Activated CD4-positive, alpha-beta T cell treated with anti-CD3 and anti-CD28 coated beads, Interleukin-2, amount 10 ng/mL, durations not matched to agents 7 days and 5 days (primary cell): ENCODE results near the gene GMNN. TPM values are rescaled to one million over a fixed set of nuclear protein-coding genes. Genes with fewer than 3 reads are reported as not detected.

Source experiments
- CTCF ChIA-PET: fragments of 350-600 bp; sonication (Branson Sonifier 250); formaldehyde crosslinking; loops from one replicate; lab custom pipeline; 2021; ENCODE audit warnings: antibody characterized with exemption; lab: Charles Lee
- POLR2A ChIA-PET: fragments of 350-600 bp; sonication (Branson Sonifier 250); formaldehyde crosslinking; loops from one replicate; lab custom pipeline; 2021; ENCODE audit warnings: antibody characterized with exemption; lab: Charles Lee
- DNase-seq: peaks from one replicate; pipeline ENCODE4 v3.0.0-alpha.2; 2020
- H3K27ac Mint-ChIP-seq: one replicate; pipeline ENCODE4 v1.8.0; 2021; ENCODE audit warnings: mild to moderate bottlenecking, moderate library complexity, mixed read lengths
- H3K27me3 Mint-ChIP-seq: one replicate; pipeline ENCODE4 v1.8.0; 2021; ENCODE audit warnings: mixed read lengths
- H3K36me3 Mint-ChIP-seq: one replicate; pipeline ENCODE4 v1.8.0; 2021; ENCODE audit warnings: low read depth, mixed read lengths
- H3K4me1 Mint-ChIP-seq: one replicate; pipeline ENCODE4 v1.8.0; 2021; ENCODE audit warnings: mixed read lengths
- H3K4me3 Mint-ChIP-seq: one replicate; pipeline ENCODE4 v1.8.0; 2021; ENCODE audit warnings: mild to moderate bottlenecking, moderate library complexity, mixed read lengths
- H3K9me3 Mint-ChIP-seq: one replicate; pipeline ENCODE4 v1.8.0; 2021; ENCODE audit warnings: mixed read lengths
- total RNA-seq, 2 experiments: library from RNA; stranded (reverse); gene quantifications; one replicate each; pipeline ENCODE4 v1.2.3, GENCODE V29; 2021

GMNN gene
- total RNA-seq, 2 experiments from 2014 or later = 63.2 to 70.3 TPM

DNA sequence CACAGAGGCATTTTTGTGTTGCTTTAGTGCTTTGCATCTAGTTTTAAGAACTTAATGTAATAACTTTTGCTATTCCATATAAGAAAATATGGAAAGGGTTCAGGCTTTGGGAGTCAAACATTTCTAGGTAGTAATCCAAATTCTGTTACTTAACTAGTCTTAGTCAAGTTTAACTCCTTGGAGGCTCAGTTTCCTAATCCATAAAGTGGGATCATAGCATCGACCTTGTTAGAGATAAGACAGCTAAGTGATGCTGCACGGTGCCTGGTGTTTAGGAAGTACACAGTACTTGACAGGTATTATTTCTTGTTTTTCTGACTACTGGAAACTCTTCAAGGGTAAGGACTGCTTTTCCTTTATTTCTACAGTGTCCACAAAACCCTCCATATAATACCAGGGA lies 48.4 kb downstream of the GMNN start:
- no peak overlapping the region for H3K4me3 Mint-ChIP-seq
- peaks cover 7% of the 10 kb centered on the region for H3K9me3 Mint-ChIP-seq
- DNase-seq = no peak
- H3K27ac Mint-ChIP-seq = no peak overlapping the region
- H3K36me3 Mint-ChIP-seq = peaks cover 76% of the 10 kb centered on the region
- H3K4me1 Mint-ChIP-seq = peaks cover 4% of the 10 kb centered on the region
- no peaks in the 10 kb centered on the region for H3K27me3 Mint-ChIP-seq
- ChIA-PET CTCF (interaction anchor here (1.2 kb wide), 1 partner anchor 300 kb away, joined by 4 read pairs; no protein-coding TSS in a partner anchor), POLR2A (no interaction called here)

DNA sequence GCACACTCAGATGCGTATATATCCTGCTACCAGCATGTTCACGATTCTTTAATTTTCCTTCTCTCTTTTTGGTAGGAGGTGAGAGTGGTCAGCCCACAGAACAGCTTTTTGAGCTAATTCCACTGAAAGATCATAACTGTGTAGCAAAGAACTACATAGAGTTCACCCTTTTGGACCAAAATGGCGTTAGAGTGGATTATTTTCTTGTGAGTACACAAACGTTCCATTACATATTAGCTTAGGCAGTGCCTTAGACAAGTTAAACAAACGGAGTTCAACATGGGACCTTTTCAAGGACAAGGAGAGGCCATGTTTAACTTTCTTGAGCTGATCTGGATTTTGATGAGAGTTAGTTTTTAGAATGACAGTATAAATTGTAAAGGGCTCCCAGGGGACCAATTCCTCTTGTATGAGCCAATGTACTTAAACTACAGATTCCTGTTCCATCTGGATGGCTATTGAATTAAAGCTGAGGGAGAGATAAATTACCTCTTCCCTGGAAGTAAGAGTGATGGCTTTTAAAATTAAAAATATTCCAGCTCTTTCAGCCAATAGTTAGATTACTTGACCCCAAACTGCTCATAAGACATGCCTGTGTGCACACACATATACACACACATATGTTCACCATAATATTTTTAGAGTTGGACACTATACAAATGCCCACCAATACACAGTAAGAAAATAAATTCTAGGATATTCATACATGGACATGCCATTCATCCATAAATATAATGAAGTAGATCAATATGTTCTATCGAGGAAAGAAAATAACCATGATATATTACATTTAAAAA lies 49.6 kb downstream of the GMNN start:
- Mint-ChIP-seq H3K4me1 (peaks cover 2% of the 10 kb centered on the region), H3K4me3 (no peak overlapping the region), H3K36me3 (peaks cover 70% of the 10 kb centered on the region), H3K9me3 (no peaks in the 10 kb centered on the region), H3K27me3 (no peaks in the 10 kb centered on the region), H3K27ac (peak overlapping the region; percentile 13)
- CTCF ChIA-PET = interaction anchor here (1.2 kb wide), 1 partner anchor 301 kb away, joined by 4 read pairs; no protein-coding TSS in a partner anchor
- POLR2A ChIA-PET = no interaction called here
- no peak for DNase-seq

DNA sequence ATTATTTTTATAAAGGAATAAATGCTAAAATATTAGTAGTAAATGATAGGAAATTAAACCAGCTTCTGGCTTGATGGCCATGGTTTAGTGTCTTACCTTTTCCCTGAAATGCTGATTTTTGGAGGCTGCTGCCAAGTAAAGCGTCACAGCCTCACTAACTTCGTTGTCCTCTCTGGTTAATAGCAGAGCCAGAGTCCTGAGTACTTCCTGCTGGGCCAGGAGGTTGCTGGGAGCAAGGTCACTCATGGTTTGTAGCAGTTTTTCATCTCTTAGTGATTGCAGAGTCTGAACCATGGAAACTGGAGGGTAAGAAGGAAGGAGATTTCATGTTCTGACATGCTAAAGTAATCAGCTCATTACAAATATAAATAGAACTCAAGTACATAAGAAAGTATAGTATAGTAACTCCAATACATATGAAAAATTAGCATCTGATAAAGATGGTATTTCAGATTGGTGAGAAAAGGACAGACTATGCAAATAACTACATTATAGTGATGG lies 50.4 kb downstream of the GMNN start:
- CTCF ChIA-PET = no interaction called here
- H3K36me3 Mint-ChIP-seq = peaks cover 73% of the 10 kb centered on the region
- no peak for DNase-seq
- peaks cover 2% of the 10 kb centered on the region for H3K4me1 Mint-ChIP-seq
- POLR2A ChIA-PET = no interaction called here
- H3K9me3 Mint-ChIP-seq = no peaks in the 10 kb centered on the region
- H3K4me3 Mint-ChIP-seq = no peak overlapping the region
- H3K27ac Mint-ChIP-seq = no peak overlapping the region
- H3K27me3 Mint-ChIP-seq = no peaks in the 10 kb centered on the region

DNA sequence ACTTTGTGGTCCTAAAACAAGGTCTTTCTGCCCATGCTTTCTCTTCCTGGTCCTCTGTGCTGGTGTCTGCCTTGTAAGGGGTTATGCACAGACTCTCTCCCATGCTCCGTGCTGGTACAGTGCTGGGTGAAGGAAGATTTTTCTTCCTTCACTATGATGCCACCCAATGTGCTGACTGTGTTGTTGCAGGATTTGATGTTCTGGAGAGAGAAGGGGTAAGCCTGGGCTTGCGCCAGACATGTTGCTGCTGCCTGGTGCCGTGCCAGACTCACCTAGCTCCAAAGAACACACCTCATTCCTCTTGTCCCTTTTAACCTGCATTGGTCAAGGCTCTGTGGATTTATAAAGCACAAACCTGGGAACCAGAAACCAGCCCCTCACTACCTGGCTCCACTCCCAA lies 52.4 kb downstream of the GMNN start:
- Mint-ChIP-seq H3K4me3 (no peak overlapping the region), H3K9me3 (no peaks in the 10 kb centered on the region), H3K4me1 (peaks cover 2% of the 10 kb centered on the region), H3K36me3 (peaks cover 78% of the 10 kb centered on the region), H3K27ac (no peak overlapping the region), H3K27me3 (no peaks in the 10 kb centered on the region)
- POLR2A ChIA-PET = no interaction called here
- CTCF ChIA-PET = no interaction called here
- DNase-seq = no peak

DNA sequence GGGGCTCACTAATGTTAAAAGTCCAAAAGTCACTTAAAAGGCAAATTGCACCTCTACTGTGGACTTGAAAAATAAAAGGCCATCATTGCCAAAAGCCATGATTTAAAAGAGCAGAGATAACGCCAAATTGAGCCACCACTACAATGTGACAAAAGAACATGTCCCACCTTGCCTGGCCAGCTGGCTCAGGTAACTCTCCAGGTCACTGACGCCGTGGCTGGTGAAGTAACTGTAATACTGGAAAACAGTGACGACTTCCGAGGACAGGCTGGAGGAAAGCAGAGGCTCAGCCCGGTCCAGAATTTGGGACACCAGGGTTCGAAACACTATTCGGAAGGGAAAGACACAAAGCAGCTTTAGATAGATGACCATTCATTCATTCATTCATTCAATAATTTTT lies 53.2 kb downstream of the GMNN start:
- H3K36me3 Mint-ChIP-seq = peaks cover 80% of the 10 kb centered on the region
- H3K4me3 Mint-ChIP-seq = no peak overlapping the region
- no peak for DNase-seq
- H3K27ac Mint-ChIP-seq = peak overlapping the region; percentile 57
- ChIA-PET CTCF (no interaction called here), POLR2A (no interaction called here)
- no peaks in the 10 kb centered on the region for H3K27me3 Mint-ChIP-seq
- peaks cover 5% of the 10 kb centered on the region for H3K4me1 Mint-ChIP-seq
- H3K9me3 Mint-ChIP-seq = no peaks in the 10 kb centered on the region

DNA sequence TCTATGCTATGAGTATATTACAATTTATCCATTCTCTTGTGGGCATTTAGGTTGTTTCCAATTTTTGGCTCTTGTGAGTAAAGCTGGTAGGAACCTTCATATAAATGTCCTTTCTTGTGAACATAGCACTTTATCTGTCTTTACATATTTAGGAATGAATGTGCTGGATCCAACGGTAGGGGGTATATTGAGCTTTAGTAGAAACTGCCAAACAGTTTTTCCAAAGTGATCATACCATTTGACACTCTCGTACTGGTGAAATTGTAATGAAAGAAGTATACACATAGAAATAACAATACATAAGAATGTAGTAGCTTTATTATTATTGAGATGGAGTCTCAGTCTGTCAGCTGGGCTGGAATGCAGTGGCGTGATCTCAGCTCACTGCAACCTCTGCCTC lies 54.9 kb downstream of the GMNN start:
- peaks cover 3% of the 10 kb centered on the region for H3K9me3 Mint-ChIP-seq
- H3K4me3 Mint-ChIP-seq = no peak overlapping the region
- H3K36me3 Mint-ChIP-seq = peaks cover 82% of the 10 kb centered on the region
- peaks cover 12% of the 10 kb centered on the region for H3K4me1 Mint-ChIP-seq
- ChIA-PET POLR2A (no interaction called here), CTCF (interaction anchor here (0.6 to 2.1 kb wide), 3 partner anchors 16 to 43 kb away, joined by 3 to 4 read pairs (median 3); no protein-coding TSS in a partner anchor)
- peak overlapping the region; percentile 11 for H3K27ac Mint-ChIP-seq
- no peak for DNase-seq
- no peaks in the 10 kb centered on the region for H3K27me3 Mint-ChIP-seq

DNA sequence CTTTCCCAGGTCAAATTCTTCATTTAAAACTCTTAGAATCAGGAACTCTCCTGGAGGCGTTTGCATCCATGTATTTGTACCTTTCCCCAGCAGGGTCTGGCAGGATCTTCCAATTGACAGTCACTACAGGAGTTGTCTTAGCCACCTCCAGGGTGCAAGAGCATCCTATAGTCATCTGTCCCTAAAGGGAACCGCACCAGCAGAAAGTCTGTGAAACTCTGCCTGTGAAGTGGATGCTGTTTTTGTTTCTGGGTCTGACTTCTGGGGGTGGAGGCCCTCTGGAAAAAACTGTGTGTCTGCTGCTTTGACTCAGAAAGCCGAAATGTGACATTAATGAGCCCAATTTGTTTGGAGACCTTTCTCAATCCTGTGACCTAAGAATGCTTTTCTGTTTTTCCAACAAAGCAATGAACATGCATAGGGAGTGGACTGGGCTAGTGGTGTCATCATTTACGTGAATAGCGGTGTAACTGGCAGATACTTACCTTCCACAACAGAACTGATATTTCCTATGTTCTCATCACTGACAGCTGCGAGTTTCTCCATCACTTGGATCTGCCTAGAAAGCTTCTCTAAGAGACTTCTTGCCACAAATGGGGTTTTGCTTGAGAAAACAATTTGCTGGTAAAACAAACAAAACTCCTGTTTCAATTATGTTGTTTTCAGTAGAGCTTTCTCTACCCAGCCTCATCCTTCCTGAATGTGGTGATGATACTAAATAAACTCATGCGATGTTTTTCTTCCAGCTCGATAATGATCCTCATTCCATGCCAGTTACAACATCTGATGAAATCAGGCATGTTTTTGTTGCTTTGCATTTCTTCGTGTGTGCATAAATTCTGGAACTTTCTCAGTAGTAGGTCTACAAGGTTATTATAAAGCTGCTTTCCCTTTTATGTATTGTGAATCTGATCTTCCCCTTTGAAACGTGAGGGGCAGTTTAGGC lies 57.3 kb downstream of the GMNN start:
- Mint-ChIP-seq H3K27ac (peak overlapping the region; percentile 60), H3K4me3 (peak overlapping the region; percentile 16), H3K27me3 (no peaks in the 10 kb centered on the region), H3K4me1 (peaks cover 25% of the 10 kb centered on the region), H3K9me3 (peaks cover 9% of the 10 kb centered on the region), H3K36me3 (peaks cover 87% of the 10 kb centered on the region)
- ChIA-PET POLR2A (no interaction called here), CTCF (no interaction called here)
- no peak for DNase-seq

DNA sequence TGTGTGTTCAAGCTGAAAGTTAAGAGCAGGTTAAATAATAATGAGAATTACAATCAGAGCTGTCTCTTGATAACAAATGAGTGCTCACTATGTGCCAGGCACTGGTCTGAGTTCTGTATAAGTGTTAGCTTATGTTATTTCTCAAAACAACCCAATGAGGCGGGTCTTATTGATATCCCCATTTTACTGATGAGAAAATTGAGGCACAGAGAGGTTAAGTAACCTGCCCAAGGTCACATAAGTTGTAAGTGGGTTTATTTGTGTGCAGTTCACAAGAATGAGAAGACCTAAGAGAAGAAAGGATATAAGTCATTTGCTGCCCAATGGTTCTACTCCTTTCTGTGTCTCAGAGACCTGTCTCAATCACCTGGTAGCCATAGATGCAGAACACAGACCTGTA lies 58.1 kb downstream of the GMNN start:
- Mint-ChIP-seq H3K27ac (peak overlapping the region; percentile 60), H3K4me1 (peaks cover 26% of the 10 kb centered on the region), H3K9me3 (peaks cover 9% of the 10 kb centered on the region), H3K27me3 (no peaks in the 10 kb centered on the region), H3K36me3 (peaks cover 85% of the 10 kb centered on the region), H3K4me3 (peak overlapping the region; percentile 16)
- POLR2A ChIA-PET = no interaction called here
- CTCF ChIA-PET = no interaction called here
- DNase-seq = no peak

DNA sequence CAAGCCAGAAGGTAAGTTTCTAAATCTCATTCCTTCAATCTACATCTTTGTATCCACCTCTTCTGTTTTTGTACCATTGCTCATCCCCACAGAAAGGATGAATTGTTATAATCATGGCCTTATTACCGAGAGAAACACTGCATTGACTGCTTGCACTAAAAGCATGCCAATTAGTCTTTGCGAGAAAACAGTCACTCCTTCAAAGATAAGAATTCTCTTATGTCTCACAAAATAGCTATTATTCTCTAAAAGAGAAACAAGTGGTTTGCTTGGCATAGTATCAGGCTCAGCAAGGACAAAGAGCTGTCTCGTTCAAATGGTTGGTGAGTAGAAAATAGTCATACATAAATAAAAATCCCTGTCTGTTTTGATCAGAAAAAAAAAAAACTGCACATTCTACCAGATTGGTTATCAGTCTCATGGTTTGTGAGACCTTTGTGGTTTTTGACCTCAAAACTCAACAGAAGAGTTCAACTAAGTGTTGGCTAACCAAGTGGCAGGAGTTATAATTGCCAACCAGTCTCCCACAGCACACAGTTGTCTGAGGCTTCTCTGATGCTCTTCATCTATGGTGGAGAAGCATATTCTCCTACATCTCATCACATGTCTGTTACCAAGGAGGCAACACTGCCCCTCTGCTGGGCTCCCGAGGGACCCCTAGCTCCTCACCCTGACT lies 59.1 kb downstream of the GMNN start:
- peak overlapping the region; percentile 65 for H3K27ac Mint-ChIP-seq
- no peaks in the 10 kb centered on the region for H3K27me3 Mint-ChIP-seq
- H3K4me3 Mint-ChIP-seq = no peak overlapping the region
- no peak for DNase-seq
- H3K4me1 Mint-ChIP-seq = peaks cover 30% of the 10 kb centered on the region
- H3K36me3 Mint-ChIP-seq = peaks cover 87% of the 10 kb centered on the region
- ChIA-PET POLR2A (no interaction called here), CTCF (interaction anchor here (0.6 to 1.6 kb wide), 4 partner anchors 46 to 184 kb away, joined by 3 to 4 read pairs (median 3); no protein-coding TSS in a partner anchor)
- H3K9me3 Mint-ChIP-seq = peaks cover 12% of the 10 kb centered on the region

Other genes with a start within 250 kb of the GMNN start
- under 1 TPM; 0.10 to 0.15 TPM for gene KIAA0319, start 128.7 kb upstream of the GMNN start, total RNA-seq
- gene TDP2, start 108.0 kb upstream of the GMNN start, total RNA-seq = 10 to 100 TPM; 43.0 to 47.1 TPM
- gene ACOT13, start 107.9 kb upstream of the GMNN start, total RNA-seq = 10 to 100 TPM; 16.0 to 18.3 TPM
- gene C6orf62, start 55.8 kb upstream of the GMNN start, total RNA-seq = 100 to 1,000 TPM; 138 to 153 TPM
- 1 to 10 TPM; 1.8 to 2.3 TPM for gene ARMH2, start 24.0 kb downstream of the GMNN start, total RNA-seq
- gene RIPOR2, start 161.0 kb downstream of the GMNN start, total RNA-seq = 100 to 1,000 TPM; 287 to 303 TPM